Measurements from ENCODE around the gene GJB3.
"Not testable (repeated sequence)": the region's sequence is repeated elsewhere in the genome, so short reads cannot be mapped to it uniquely, and the experiment has no call there.

The GJB3 gene

DNA sequence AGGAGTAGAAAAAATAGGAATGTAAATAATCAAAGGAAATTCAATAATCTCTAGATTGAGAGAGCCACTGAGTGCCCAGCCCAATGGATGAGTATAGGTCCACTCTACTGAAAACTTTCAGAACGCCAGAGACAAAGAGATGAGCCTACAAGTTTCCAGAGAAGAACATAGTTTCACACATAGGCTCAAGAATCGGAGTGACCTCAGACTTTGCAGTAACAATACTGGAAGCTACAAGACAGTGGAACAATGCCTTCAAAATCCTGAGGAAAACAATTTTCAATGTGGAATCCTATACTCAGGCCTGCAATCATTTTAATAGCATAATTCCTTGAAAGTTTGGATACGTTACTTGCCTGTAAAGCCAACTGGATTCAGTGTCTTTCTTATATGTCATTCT lies 22.8 kb downstream of the GJB3 start:
- TF ChIP-seq, protein P1, sequence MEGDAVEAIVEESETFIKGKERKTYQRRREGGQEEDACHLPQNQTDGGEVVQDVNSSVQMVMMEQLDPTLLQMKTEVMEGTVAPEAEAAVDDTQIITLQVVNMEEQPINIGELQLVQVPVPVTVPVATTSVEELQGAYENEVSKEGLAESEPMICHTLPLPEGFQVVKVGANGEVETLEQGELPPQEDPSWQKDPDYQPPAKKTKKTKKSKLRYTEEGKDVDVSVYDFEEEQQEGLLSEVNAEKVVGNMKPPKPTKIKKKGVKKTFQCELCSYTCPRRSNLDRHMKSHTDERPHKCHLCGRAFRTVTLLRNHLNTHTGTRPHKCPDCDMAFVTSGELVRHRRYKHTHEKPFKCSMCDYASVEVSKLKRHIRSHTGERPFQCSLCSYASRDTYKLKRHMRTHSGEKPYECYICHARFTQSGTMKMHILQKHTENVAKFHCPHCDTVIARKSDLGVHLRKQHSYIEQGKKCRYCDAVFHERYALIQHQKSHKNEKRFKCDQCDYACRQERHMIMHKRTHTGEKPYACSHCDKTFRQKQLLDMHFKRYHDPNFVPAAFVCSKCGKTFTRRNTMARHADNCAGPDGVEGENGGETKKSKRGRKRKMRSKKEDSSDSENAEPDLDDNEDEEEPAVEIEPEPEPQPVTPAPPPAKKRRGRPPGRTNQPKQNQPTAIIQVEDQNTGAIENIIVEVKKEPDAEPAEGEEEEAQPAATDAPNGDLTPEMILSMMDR (IDR thresholded peaks at IDR 0.05; ENCODE audit: control insufficient read depth, insufficient read depth, low read depth, low read length, missing control alignments): no peak
- no peak overlapping the region for H3K4me3 ChIP-seq (ENCODE audit: control insufficient read depth, low read depth, low read length)
- DNase-seq (ENCODE audit: low read depth): no peak

DNA sequence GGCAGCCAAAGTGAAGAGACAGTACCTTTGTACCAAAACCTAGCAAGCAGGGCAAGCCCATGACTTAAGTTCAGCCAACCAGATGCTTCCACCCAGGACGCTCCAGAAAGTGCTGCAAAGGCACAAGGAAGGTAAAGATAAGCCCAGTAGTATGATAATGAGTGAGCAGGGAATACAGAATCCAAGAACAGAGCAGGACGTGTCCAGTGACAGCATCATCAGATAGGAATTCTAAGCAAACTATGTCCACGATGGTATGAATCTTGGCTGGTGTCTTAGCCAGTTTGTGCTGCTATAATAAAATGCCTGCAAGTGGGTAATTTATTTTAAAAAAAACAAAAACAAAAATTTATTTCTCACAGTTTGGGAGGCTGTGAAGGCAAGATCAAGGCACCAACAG lies 25.4 kb downstream of the GJB3 start:
- DNase-seq (ENCODE audit: low read depth): no peak
- TF ChIP-seq, protein P1 (IDR thresholded peaks at IDR 0.05; ENCODE audit: control insufficient read depth, insufficient read depth, low read depth, low read length, missing control alignments): no peak
- no peak overlapping the region for H3K4me3 ChIP-seq (ENCODE audit: control insufficient read depth, low read depth, low read length)

DNA sequence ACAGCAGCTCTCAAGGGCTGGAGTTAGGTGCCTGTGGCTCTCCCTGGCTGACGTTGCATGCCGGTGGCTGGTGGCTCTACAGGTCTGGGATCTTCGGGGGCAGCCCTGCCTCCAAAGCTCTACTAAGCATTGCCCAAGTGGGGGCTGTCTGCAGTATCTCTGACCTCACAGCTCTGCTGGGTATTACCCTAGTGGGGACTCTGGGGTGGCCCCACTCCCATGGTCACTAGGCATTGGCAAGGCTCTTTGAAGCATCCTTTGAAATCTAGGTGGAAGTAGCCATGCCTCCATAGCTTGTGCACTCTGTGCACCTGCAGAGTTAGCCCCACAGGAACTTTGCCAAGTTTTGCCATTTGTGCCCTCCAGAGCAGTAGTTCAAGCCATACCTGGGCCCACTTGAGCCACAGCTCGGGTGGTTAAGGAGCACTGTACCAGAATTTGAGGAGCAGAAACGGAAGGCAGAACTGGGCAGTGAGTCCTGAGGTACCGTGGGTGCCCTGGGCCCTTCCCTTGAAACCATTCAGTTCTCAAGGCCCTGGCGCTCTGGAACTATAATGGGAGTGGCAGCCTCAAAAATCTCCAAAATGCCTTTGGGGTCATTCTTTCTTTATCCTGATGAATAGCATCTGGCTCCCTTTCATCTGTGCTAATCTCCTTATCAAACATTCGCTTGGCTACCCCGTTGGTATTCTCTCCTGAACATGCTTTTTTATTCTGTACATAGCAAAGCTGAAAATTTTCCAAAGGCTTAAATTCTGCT lies 27.2 kb downstream of the GJB3 start:
- TF ChIP-seq, protein P1 (IDR thresholded peaks at IDR 0.05; ENCODE audit: control insufficient read depth, insufficient read depth, low read depth, low read length, missing control alignments): no peak
- no peak overlapping the region for H3K4me3 ChIP-seq (ENCODE audit: control insufficient read depth, low read depth, low read length)
- DNase-seq (ENCODE audit: low read depth): no peak

DNA sequence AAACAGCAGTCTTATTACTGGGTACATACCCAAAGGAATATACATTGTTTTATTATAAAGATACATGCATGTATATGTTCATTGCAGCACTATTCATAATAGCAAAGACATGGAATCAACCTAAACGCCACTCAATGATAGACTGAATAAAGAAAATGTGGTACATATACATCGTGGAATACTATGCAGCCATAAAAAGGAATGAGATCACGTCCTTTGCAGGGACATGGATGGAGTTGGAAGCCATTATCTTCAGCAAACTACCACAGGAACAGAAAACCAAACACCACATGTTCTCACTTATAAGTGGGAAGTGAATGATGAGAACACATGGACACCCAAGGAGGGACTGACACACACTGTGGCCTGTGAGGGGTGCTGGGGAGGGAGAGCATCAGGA lies 29.8 kb downstream of the GJB3 start:
- H3K4me3 ChIP-seq (ENCODE audit: control insufficient read depth, low read depth, low read length); DNase-seq (ENCODE audit: low read depth): not testable (repeated sequence)

DNA sequence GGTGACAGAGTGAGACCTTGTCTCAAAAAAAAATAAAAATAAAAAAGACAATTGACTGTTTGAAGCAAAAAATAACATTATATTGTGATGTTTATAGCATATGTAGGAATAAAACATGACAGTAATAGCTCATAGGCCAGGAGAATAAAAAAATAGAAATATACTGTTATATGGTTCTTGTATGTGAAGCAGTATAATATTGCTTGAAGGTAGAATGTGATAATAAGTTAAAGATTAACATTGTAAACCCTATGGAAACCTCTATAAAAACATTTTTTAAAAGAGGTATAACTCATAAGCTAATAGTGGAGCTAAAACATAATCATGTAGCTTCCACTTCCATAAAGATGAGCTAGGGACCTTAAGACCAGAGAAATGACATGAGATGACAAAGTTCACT lies 35.3 kb downstream of the GJB3 start:
- DNase-seq (ENCODE audit: low read depth): no peak
- H3K4me3 ChIP-seq (ENCODE audit: control insufficient read depth, low read depth, low read length): no peak overlapping the region
- TF ChIP-seq, protein P1 (IDR thresholded peaks at IDR 0.05; ENCODE audit: control insufficient read depth, insufficient read depth, low read depth, low read length, missing control alignments): no peak

DNA sequence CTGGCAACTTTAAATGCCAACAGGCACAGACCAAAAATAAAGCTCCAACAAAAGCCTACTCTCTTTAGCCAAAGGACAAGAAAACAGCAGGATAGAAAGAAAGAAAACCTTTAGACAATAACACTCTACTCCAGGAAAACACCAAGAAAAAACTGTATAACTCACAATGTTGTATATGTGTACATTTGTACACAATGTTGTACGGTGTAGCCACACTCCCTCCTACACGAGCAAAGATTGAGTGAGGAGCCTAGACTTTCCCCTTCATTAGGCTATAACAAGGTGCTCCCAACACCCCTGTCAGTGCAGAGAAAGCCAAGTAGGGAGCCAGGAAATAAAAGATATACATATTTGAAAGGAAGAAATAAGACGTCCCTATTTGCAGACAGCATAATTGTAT lies 35.8 kb downstream of the GJB3 start:
- H3K4me3 ChIP-seq (ENCODE audit: control insufficient read depth, low read depth, low read length): no peak overlapping the region
- DNase-seq (ENCODE audit: low read depth): no peak
- TF ChIP-seq, protein P1 (IDR thresholded peaks at IDR 0.05; ENCODE audit: control insufficient read depth, insufficient read depth, low read depth, low read length, missing control alignments): no peak

DNA sequence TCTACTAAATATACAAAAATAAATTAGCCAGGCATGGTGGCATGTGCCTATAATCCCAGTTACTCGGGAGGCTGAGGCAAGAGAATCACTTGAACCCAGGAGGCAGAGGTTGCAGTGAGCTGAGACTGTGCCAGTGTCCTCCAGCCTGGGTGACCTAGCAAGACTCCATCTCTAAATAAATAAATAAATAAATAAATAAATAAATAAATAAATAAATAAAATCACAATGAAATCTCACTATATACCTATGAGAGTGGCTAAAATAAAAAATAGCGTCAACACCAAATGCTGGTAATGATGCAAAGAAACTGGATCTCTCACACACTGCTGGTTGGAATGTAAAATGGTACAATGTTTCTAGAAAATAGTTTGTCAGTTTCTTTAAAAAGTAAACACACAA lies 37.8 kb downstream of the GJB3 start:
- not testable (repeated sequence) for H3K4me3 ChIP-seq (ENCODE audit: control insufficient read depth, low read depth, low read length); DNase-seq (ENCODE audit: low read depth)

DNA sequence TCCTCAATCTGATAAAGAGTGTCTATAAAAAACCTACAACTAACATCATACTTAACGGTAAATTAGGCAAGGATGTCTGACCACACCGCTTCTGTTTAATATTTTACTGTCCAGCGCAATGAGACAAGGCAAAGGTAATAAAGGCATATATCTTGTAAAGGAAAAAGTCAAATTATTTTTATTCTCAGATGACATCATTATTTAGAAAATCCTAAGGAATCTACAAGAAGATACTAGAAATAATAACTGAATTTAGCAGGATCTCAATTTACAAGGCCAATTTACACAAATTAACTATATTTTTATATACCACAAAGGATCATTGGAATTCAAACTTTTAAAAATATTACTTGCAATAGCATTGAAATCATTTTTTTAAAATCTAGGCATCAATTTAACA lies 41.2 kb downstream of the GJB3 start:
- no peak for DNase-seq (ENCODE audit: low read depth)
- no peak overlapping the region for H3K4me3 ChIP-seq (ENCODE audit: control insufficient read depth, low read depth, low read length)
- TF ChIP-seq, protein P1 (IDR thresholded peaks at IDR 0.05; ENCODE audit: control insufficient read depth, insufficient read depth, low read depth, low read length, missing control alignments): no peak

Measured in AG09309 (cell line).